K562 (cell line): ENCODE results near the gene BHLHE40. TPM values are rescaled to one million over a fixed set of nuclear protein-coding genes. Genes with fewer than 3 reads are reported as not detected.

Source experiments
- BCLAF1 ChIP-seq, 2 experiments: fragments of 450-650 bp in 1 of 2; IDR thresholded peaks; 2 replicates each; pipeline ENCODE4 v1.6.1; 2011 to 2017; ENCODE audit warnings: low read depth in 2 of 2, antibody characterized with exemption in 1 of 2, borderline replicate concordance in 1 of 2, low read length in 1 of 2, mild to moderate bottlenecking in 1 of 2, mixed read lengths in 1 of 2; ENCODE audit not compliant: control insufficient read depth in 1 of 2
- COPS2 ChIP-seq: fragments of 450-650 bp; conservative IDR thresholded peaks from 2 replicates; pipeline ENCODE4 v1.6.1; 2016; ENCODE audit warnings: mild to moderate bottlenecking, moderate library complexity
- FOXP4 ChIP-seq: sonication (generic); formaldehyde crosslinking; IDR thresholded peaks from 2 replicates; pipeline ENCODE4 v1.8.0; 2022; ENCODE audit warnings: mild to moderate bottlenecking, missing genetic modification reagents, borderline replicate concordance
- GABPB2 ChIP-seq: fragments of 250-450 bp; sonication (Bioruptor Pico); conservative IDR thresholded peaks from 2 replicates; pipeline ENCODE4 v1.5.1; 2021; ENCODE audit warnings: mild to moderate bottlenecking
- GTF2E2 ChIP-seq: fragments of 200-800 bp; sonication (Bioruptor generic); IDR thresholded peaks from 2 replicates; pipeline ENCODE4 v1.6.1; 2016; ENCODE audit warnings: missing genetic modification characterization, missing compliant biosample characterization
- GTF2F1 ChIP-seq: IDR thresholded peaks from 2 replicates; pipeline ENCODE4 v1.6.1; 2011; ENCODE audit warnings: low read depth, low read length, improper control_type of control experiment
- HMBOX1 ChIP-seq: sonication (generic); IDR thresholded peaks from 2 replicates; pipeline ENCODE4 v1.6.1; 2016
- HMGXB4 ChIP-seq: sonication (generic); formaldehyde crosslinking; IDR thresholded peaks from 2 replicates; pipeline ENCODE4 v1.8.1; 2023; ENCODE audit warnings: mild to moderate bottlenecking, missing genetic modification reagents
- PHB ChIP-seq: fragments of 250-450 bp; sonication (Bioruptor Pico); IDR thresholded peaks from 2 replicates; pipeline ENCODE4 v1.5.0; 2021
- POLR2B ChIP-seq: fragments of 450-650 bp; IDR thresholded peaks from 2 replicates; pipeline ENCODE4 v1.6.1; 2018; ENCODE audit warnings: low read depth; ENCODE audit not compliant: partially characterized antibody
- POLR2H ChIP-seq: IDR thresholded peaks from 2 replicates; pipeline ENCODE4 v1.6.1; 2016; ENCODE audit warnings: missing genetic modification characterization, low read depth, mild to moderate bottlenecking, control low read depth, missing compliant biosample characterization, moderate library complexity
- POU5F1 ChIP-seq: fragments of 150-350 bp; IDR thresholded peaks from 2 replicates; pipeline ENCODE4 v1.6.1; 2014; ENCODE audit warnings: borderline replicate concordance, low read length, low read depth, mild to moderate bottlenecking; ENCODE audit not compliant: partially characterized antibody
- RFX7 ChIP-seq: fragments of 250-450 bp; sonication (Bioruptor Pico); IDR thresholded peaks from 2 replicates; pipeline ENCODE4 v1.5.1; 2021; ENCODE audit warnings: mild to moderate bottlenecking
- SIN3A ChIP-seq, 2 experiments: fragments of 150-350 bp in 1 of 2; IDR thresholded peaks; 2 replicates each; pipeline ENCODE4 v1.6.1; 2011 to 2016; ENCODE audit warnings: borderline replicate concordance in 2 of 2, low read depth in 2 of 2, low read length in 2 of 2, mild to moderate bottlenecking in 2 of 2, moderate library complexity in 2 of 2; ENCODE audit not compliant: control insufficient read depth in 1 of 2
- TCF7 ChIP-seq: sonication (generic); IDR thresholded peaks from 2 replicates; pipeline ENCODE4 v1.6.1; 2016; ENCODE audit warnings: antibody characterized with exemption, borderline replicate concordance
- ZNF133 ChIP-seq: fragments of 250-450 bp; sonication (Bioruptor Pico); IDR thresholded peaks from 2 replicates; pipeline ENCODE4 v1.4.0; 2020; ENCODE audit warnings: mild to moderate bottlenecking
- ZNF23 ChIP-seq: fragments of 250-450 bp; sonication (Bioruptor Pico); IDR thresholded peaks from 2 replicates; pipeline ENCODE4 v1.4.0; 2020; ENCODE audit warnings: mild to moderate bottlenecking
- ZNF274 ChIP-seq: IDR thresholded peaks from 2 replicates; pipeline ENCODE4 v1.6.1; 2011; ENCODE audit warnings: low read depth, mild to moderate bottlenecking, low read length, moderate library complexity, borderline replicate concordance
- ZNF561 ChIP-seq: fragments of 450-650 bp; formaldehyde crosslinking; conservative IDR thresholded peaks from 2 replicates; pipeline ENCODE4 v1.4.0; 2020; ENCODE audit warnings: mild to moderate bottlenecking, moderate library complexity
- ZNF57 ChIP-seq: fragments of 450-650 bp; formaldehyde crosslinking; IDR thresholded peaks from 2 replicates; pipeline ENCODE4 v1.4.0; 2020; ENCODE audit warnings: mild to moderate bottlenecking, moderate library complexity
- polyA plus RNA-seq, 8 experiments: library from polyadenylated mRNA; depleted of rRNA in 4 of 8; stranded (reverse) in 5 of 8; unstranded in 3 of 8; fragments of >200 nt; fragmentation: Nextera tagmentation in 2 of 8; fragmentation: Illumina TruSeq in 1 of 8; extraction: Ambion mirVana in 2 of 8; extraction: Trizol in 1 of 8; gene quantifications; 2 replicates each; pipeline versions ENCODE4 v1.2.1 to v1.2.3, GENCODE V29; 2011 to 2014; ENCODE audit warnings: inconsistent platforms in 1 of 8, missing spikeins in 1 of 8
- total RNA-seq, 7 experiments: library from RNA; depleted of rRNA in 6 of 7; stranded (reverse); fragments of >200 nt in 6 of 7; fragmentation: Illumina TruSeq in 2 of 7; extraction: Trizol in 2 of 7; gene quantifications; 2 replicates each; pipeline versions ENCODE4 v1.2.1 to v1.2.3, GENCODE V29; 2011 to 2021; ENCODE audit warnings: low replicate concordance in 1 of 7

The BHLHE40 gene
- total and polyA plus RNA-seq, 9 of the 15 experiments (the other 6 are each of a cell fraction or from before 2014, with no cell fraction given), result 12.0 to 83.9 (median 31.4) TPM

- no peak for TF ChIP-seq PHB (CRISPR knock-in tag)
- TF ChIP-seq ZNF561 (CRISPR knock-in tag), result no peak
- 0 out of 2 replicates have a peak, but pooled peaks have one; percentile 29 for TF ChIP-seq FOXP4
- no peak for TF ChIP-seq RFX7 (CRISPR knock-in tag)
- TF ChIP-seq COPS2, result no peak
- no peak for TF ChIP-seq ZNF274
- TF ChIP-seq POLR2B, result peak; percentile 72
- TF ChIP-seq POLR2H (tag), result no peak
- no peak for TF ChIP-seq GTF2F1
- no peak for TF ChIP-seq ZNF57 (CRISPR knock-in tag)
- TF ChIP-seq BCLAF1 (IDR thresholded peaks at IDR 0.05; ENCODE audit: borderline replicate concordance in 1 of 2, control insufficient read depth in 1 of 2, low read depth in 2 of 2, low read length in 1 of 2), result no peak
- no peak for TF ChIP-seq HMBOX1
- TF ChIP-seq TCF7, result peak; percentile 49; the same call in 1 of the 2 replicates
- no peak for TF ChIP-seq POU5F1
- peak; percentile 66 to 74; a peak in 2 of 4 replicates for TF ChIP-seq SIN3A (IDR thresholded peaks at IDR 0.05; ENCODE audit: borderline replicate concordance in 2 of 2, control insufficient read depth in 1 of 2, low read depth in 2 of 2, low read length in 2 of 2)
- no peak for TF ChIP-seq GABPB2 (CRISPR knock-in tag)
- no peak for TF ChIP-seq ZNF133 (CRISPR knock-in tag)
- TF ChIP-seq GTF2E2 (tag), result no peak
- peak; percentile 5; the same call in 1 of the 2 replicates for TF ChIP-seq ZNF23 (CRISPR knock-in tag)
- TF ChIP-seq HMGXB4 (CRISPR knock-in tag), result no peak; the same call in 1 of the 2 replicates
These were observed 4.7 kb downstream of the BHLHE40 start (continued) for GRCh38 chr3:4983739-4984510.
